ENCODE data around the gene GALNT2.

DNA sequence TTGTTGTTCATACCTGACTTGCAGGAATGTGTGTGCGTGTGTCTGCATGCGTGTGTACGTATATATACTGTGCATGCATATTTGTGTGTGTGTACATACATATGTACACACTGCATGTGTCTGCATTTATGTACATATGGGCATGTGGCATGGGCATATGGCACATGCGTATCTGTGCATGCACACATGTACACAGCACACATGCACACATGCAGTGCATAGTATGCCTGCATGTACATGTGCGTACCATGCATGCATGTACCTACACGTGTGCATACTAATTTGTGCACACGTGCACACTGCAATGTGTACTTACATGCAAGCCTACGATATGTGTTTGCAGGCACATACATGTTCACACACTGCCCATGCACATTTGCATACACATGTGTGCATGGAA is 43.9 kb downstream of the GALNT2 start:
- TF ChIP-seq CTCF (conservative IDR thresholded peaks at IDR 0.05; ENCODE audit: low read depth, low read length) (no peak), POLR2A (IDR thresholded peaks at IDR 0.05; ENCODE audit: low read depth, low read length) (no peak), RFX5 (IDR thresholded peaks at IDR 0.05; ENCODE audit: low read depth, low read length) (no peak), RAD21 (IDR thresholded peaks at IDR 0.05; ENCODE audit: low read length) (no peak), FOS (IDR thresholded peaks at IDR 0.05; ENCODE audit: low read depth, low read length) (no peak), USF2 (IDR thresholded peaks at IDR 0.05; ENCODE audit: low read depth, low read length) (no peak), CEBPB (IDR thresholded peaks at IDR 0.05; ENCODE audit: low read depth, low read length) (no peak), BHLHE40 (IDR thresholded peaks at IDR 0.05; ENCODE audit: low read depth, low read length) (no peak), SMC3 (IDR thresholded peaks at IDR 0.05; ENCODE audit: low read depth, low read length) (no peak)

Measured in IMR-90 (cell line).